Kidney epithelial cell (primary cell): ENCODE data around the gene TWNK. TPM values are rescaled to one million over a fixed set of nuclear protein-coding genes. Genes with fewer than 3 reads are reported as not detected.

Experiments
- DNase-seq: peaks from one replicate; pipeline ENCODE4 v3.0.0-alpha.2; 2010; ENCODE audit warnings: low read depth
- H3K27me3 ChIP-seq: 2 replicates; pipeline ENCODE4 v1.6.0; 2011; ENCODE audit warnings: low read length; ENCODE audit not compliant: control insufficient read depth, insufficient read depth
- H3K36me3 ChIP-seq: 2 replicates; pipeline ENCODE4 v1.5.1; 2011; ENCODE audit warnings: low read length; ENCODE audit not compliant: control insufficient read depth, insufficient read depth
- H3K4me3 ChIP-seq: 2 replicates; pipeline ENCODE4 v1.5.1; 2011; ENCODE audit warnings: low read depth, mild to moderate bottlenecking, control low read depth, low read length
- total RNA-seq: library from RNA; depleted of rRNA; stranded (reverse); fragments of >200 nt; gene quantifications from 2 replicates; pipeline ENCODE4 v1.2.3, GENCODE V29; 2015
- TF ChIP-seq, protein P1 (sequence below): IDR thresholded peaks from 2 replicates; pipeline ENCODE4 v1.5.1; 2011; ENCODE audit warnings: mild to moderate bottlenecking, moderate library complexity, low read length, control low read depth, inconsistent platforms; ENCODE audit not compliant: insufficient read depth, poor library complexity, severe bottlenecking

Gene TWNK
- total RNA-seq, 1 donor from 2014 or later: 14.1 TPM

DNA sequence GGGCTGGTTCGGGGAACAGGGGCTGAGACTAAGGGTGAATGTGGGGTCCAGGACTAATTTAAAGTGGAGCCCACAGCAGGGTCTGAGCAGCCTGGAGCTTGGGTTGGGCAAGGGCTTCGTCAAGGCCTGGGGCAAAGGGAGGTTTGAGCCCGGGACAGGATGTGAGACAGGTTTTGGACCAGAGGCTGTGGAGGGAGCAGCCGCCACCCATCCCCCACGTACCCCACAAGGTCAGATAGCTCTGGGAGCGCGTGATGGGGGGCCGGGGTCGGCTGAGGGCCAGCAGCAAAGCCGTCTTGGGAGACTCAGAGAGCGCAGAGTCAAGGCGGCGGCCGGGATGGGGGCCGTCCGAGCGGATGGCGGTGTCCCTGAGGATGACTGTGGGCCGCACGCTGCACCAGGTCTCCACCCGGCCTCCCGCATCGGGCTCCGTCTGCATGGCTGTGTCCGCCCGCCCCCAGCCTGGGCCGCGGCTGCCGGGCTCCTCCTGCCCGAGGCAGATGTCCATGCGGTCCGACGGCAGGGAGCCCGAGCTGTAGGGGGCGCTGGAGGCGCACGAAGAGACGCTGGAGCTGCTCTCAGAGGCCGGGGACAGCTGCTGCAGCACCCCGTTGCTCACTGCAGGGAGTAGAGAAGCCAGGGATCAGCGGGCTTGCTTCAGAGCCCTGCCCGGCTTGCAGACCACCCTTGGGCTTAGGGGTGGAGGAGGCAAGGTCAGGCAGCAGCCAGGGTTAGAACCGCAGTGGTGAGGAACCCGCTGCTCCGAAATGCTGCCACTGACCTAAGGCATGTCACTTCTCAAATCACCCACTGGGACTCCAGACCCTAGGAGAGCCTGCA lies 31.5 kb downstream of the TWNK start:
- no peak overlapping the region for H3K4me3 ChIP-seq
- TF ChIP-seq, protein P1, sequence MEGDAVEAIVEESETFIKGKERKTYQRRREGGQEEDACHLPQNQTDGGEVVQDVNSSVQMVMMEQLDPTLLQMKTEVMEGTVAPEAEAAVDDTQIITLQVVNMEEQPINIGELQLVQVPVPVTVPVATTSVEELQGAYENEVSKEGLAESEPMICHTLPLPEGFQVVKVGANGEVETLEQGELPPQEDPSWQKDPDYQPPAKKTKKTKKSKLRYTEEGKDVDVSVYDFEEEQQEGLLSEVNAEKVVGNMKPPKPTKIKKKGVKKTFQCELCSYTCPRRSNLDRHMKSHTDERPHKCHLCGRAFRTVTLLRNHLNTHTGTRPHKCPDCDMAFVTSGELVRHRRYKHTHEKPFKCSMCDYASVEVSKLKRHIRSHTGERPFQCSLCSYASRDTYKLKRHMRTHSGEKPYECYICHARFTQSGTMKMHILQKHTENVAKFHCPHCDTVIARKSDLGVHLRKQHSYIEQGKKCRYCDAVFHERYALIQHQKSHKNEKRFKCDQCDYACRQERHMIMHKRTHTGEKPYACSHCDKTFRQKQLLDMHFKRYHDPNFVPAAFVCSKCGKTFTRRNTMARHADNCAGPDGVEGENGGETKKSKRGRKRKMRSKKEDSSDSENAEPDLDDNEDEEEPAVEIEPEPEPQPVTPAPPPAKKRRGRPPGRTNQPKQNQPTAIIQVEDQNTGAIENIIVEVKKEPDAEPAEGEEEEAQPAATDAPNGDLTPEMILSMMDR: peak; percentile 86
- no peaks in the 10 kb centered on the region for H3K36me3 ChIP-seq
- H3K27me3 ChIP-seq: peaks cover 17% of the 10 kb centered on the region
- DNase-seq: no peak

DNA sequence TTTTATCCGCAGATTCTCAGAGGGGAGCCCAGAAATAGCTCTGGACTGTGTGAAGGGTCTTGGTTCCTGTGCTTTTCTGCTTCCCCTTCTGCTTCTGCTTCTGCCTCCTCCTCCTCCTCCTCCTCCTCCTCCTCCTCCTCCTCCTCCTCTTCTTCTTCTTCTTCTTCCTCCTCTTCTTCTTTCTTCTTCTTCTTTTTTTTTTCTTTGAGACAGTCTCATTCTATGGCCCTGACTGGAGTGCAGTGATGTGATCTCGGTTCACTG lies 32.0 kb downstream of the TWNK start:
- no peak for DNase-seq
- TF ChIP-seq, protein P1: no peak
- peaks cover 17% of the 10 kb centered on the region for H3K27me3 ChIP-seq

DNA sequence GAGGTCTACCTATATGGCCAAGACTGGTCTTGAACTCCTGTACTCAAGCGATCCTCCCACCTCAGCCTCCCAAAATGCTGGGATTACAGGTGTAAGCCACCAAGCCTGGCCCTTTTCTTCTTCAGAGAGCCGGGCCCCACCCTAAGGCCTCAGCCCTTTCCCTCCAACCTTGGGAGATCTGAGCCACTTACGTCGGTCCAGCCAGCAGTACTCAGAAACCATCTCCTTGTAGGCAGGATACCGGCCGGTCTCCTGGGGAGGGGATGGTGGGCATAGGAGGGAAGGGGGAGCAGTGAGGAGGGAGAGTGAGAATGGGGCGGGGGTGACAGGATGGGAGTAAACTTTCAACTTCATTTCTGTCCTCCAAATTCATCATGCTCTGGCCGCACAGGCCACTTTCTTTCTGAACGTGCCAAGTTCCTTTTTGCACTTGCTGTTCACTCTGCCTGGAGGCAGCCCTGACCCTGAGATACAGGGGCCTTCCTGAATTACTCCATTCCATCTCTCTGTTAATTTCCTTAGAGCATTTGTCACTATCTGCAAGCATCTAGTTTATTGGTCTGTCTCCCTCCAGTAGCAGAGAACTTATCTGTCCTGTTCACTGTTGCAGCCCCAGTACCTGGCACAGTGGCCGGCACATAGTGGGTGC lies 33.2 kb downstream of the TWNK start:
- H3K4me3 ChIP-seq: no peak overlapping the region
- peaks cover 17% of the 10 kb centered on the region for H3K27me3 ChIP-seq
- H3K36me3 ChIP-seq: no peaks in the 10 kb centered on the region
- DNase-seq: no peak
- TF ChIP-seq, protein P1: no peak

More for the DNA sequence above, 32.0 kb downstream of the TWNK start:
- Histone ChIP-seq H3K36me3 (no peaks in the 10 kb centered on the region), H3K4me3 (no peak overlapping the region)

DNA sequence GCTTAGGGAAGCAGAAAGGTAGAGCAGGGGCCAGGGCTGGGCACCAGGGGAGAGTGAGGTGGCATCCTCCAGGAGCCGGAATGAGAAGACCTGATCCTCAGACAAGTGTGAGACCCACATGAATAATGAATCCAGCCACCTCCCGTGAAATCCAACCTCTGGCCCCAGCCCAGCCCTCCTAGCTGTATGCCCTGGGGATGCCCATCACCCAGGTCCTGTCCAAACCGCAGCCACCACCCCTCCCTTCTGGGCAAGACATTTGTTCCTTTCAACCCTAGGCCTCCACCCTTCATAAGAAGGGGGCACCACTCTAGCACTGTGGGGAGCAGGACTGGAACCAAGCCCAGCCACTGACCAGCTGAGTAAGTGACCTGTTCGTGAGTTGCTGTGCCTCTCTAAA lies 33.9 kb downstream of the TWNK start:
- H3K36me3 ChIP-seq: no peaks in the 10 kb centered on the region
- TF ChIP-seq, protein P1: no peak
- H3K4me3 ChIP-seq: no peak overlapping the region
- DNase-seq: no peak
- peaks cover 17% of the 10 kb centered on the region for H3K27me3 ChIP-seq

DNA sequence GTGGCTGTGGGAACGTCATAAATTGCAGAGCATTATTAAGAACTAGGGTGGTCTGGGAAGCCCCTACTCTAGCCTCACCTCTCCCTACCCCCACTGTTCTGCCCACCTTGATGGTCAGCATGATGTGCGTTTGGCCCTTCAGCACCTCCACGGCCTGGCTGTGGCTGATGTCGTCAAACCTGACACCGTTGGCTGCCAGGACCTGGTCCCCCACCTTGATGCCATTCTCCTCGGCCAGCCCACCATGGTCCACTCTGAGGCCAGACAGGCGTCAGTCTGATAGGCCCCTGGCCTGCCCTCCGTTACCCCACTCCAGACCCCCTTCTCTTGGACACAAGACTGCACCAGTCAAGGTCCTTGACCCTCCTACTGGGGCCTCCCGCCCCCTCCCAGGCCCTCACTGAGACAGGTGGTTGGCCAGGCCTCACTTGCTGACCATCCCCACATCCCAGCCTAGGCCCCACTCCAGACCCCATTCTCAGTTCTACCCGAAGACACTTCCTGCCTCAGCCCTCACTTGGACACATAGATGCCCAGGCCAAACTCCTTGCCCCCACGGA lies 34.4 kb downstream of the TWNK start:
- peaks cover 16% of the 10 kb centered on the region for H3K27me3 ChIP-seq
- H3K36me3 ChIP-seq: no peaks in the 10 kb centered on the region
- no peak for DNase-seq
- TF ChIP-seq, protein P1: no peak
- H3K4me3 ChIP-seq: no peak overlapping the region
